NCI-H1436 treated with DMSO at 0.1 percent for 48 hours (cell line): Measurements from ENCODE around the gene ZNF516.

Experiments used
- DNase-seq: peaks from one replicate; lab custom pipeline; 2025; lab: John Stamatoyannopoulos, UW

The ZNF516 gene

GRCh38 chr18:76467371-76468190, 27.5 kb downstream of the ZNF516 start:
- no peak for DNase-seq

- DNase-seq, result no peak
These were observed 28.5 kb downstream of the ZNF516 start for GRCh38 chr18:76466410-76466991.

- no peak for DNase-seq
These were observed 29.2 kb downstream of the ZNF516 start for GRCh38 chr18:76465630-76466409.

- no peak for DNase-seq
These were observed 30.5 kb downstream of the ZNF516 start for GRCh38 chr18:76464281-76465259.

GRCh38 chr18:76463872-76464271, 31.2 kb downstream of the ZNF516 start:
- no peak for DNase-seq

- no peak for DNase-seq
These were observed 31.7 kb downstream of the ZNF516 start for GRCh38 chr18:76463358-76463757.

- DNase-seq, result no peak
These were observed 32.7 kb downstream of the ZNF516 start for GRCh38 chr18:76462326-76462694.

GRCh38 chr18:76461692-76462325, 33.2 kb downstream of the ZNF516 start:
- no peak for DNase-seq

GRCh38 chr18:76461148-76461547, 33.9 kb downstream of the ZNF516 start:
- DNase-seq, result no peak

GRCh38 chr18:76460482-76460881, 34.6 kb downstream of the ZNF516 start:
- no peak for DNase-seq

- no peak for DNase-seq
These were observed 35.2 kb downstream of the ZNF516 start for GRCh38 chr18:76459687-76460350.

- no peak for DNase-seq
These were observed 35.7 kb downstream of the ZNF516 start for GRCh38 chr18:76459312-76459686.

GRCh38 chr18:76458522-76459311, 36.3 kb downstream of the ZNF516 start:
- DNase-seq, result no peak

GRCh38 chr18:76457957-76458356, 37.1 kb downstream of the ZNF516 start:
- DNase-seq, result no peak

- no peak for DNase-seq
These were observed 37.6 kb downstream of the ZNF516 start for GRCh38 chr18:76457475-76457874.

- no peak for DNase-seq
These were observed 38.2 kb downstream of the ZNF516 start for GRCh38 chr18:76456823-76457222.

GRCh38 chr18:76456018-76456750, 38.9 kb downstream of the ZNF516 start:
- no peak for DNase-seq

- DNase-seq, result no peak
These were observed 39.9 kb downstream of the ZNF516 start for GRCh38 chr18:76455003-76455676.

- DNase-seq, result no peak
These were observed 40.6 kb downstream of the ZNF516 start for GRCh38 chr18:76454418-76454817.
